Esophagus squamous epithelium (tissue), 5 donors: Measurements from ENCODE around the gene OR2T8. TPM values are rescaled to one million over a fixed set of nuclear protein-coding genes. Genes with fewer than 3 reads are reported as not detected.

Experiments used
- DNase-seq: peaks from one replicate; lab custom pipeline; 2025; lab: John Stamatoyannopoulos, UW
- H3K27ac ChIP-seq, 4 donors: fragments of 200-600 bp; sonication (generic); one replicate each; pipeline ENCODE4 v1.5.1; 2016 to 2019; ENCODE audit warnings: mild to moderate bottlenecking in 1 of 4
- H3K27me3 ChIP-seq, 4 donors: fragments of 200-600 bp; sonication (generic); 1 replicate in 3 of 4; 2 replicates in 1 of 4; pipeline versions ENCODE4 v1.5.1 to v1.6.0; 2017 to 2021; ENCODE audit warnings: antibody characterized with exemption in 1 of 4
- H3K36me3 ChIP-seq, 3 donors: fragments of 200-600 bp; sonication (generic); one replicate each; pipeline ENCODE4 v1.5.1; 2016 to 2019
- H3K4me1 ChIP-seq, 3 donors: fragments of 200-600 bp; sonication (generic); one replicate each; pipeline ENCODE4 v1.5.1; 2017 to 2019
- H3K4me3 ChIP-seq, 4 donors: fragments of 200-600 bp; sonication (generic); 1 replicate in 3 of 4; 2 replicates in 1 of 4; pipeline ENCODE4 v1.5.1; 2016 to 2019; ENCODE audit warnings: mild to moderate bottlenecking in 2 of 4, moderate library complexity in 1 of 4
- H3K9me3 ChIP-seq, 3 donors: fragments of 200-600 bp; sonication (generic); one replicate each; pipeline ENCODE4 v1.5.1; 2016 to 2019
- CTCF ChIP-seq, 6 experiments: fragments of 450-650 bp in 4 of 6; fragments of 200-600 bp in 2 of 6; sonication (generic) in 2 of 6; IDR thresholded peaks; one replicate each; pipeline ENCODE4 v1.5.1; 2016 to 2019; ENCODE audit warnings: antibody characterized with exemption in 6 of 6, mild to moderate bottlenecking in 4 of 6, moderate library complexity in 4 of 6
- POLR2A ChIP-seq, 4 donors: fragments of 450-650 bp; IDR thresholded peaks; one replicate each; pipeline ENCODE4 v1.6.1; 2017; ENCODE audit warnings: antibody characterized with exemption in 4 of 4, mild to moderate bottlenecking in 4 of 4, moderate library complexity in 3 of 4
- whole genome bisulfite sequencing, 2 donors: methylation state at CpG; one replicate each; pipeline ENCODE4 v1.1.5; 2018; 5-methylcytosine and 5-hydroxymethylcytosine counted together
- intact Hi-C: fragments of 100-400 bp; cut with DNase I; formaldehyde crosslinking; loops from one replicate; pipeline ENCODE4 v1.15.0; 2022
- total RNA-seq, 4 donors: library from RNA; depleted of rRNA; stranded (reverse); fragments of >200 nt; gene quantifications; one replicate each; pipeline ENCODE4 v1.1.0, GENCODE V29; 2016
- donor health status: DM: yes; HTN: yes; CAD: no.

The OR2T8 gene
- total RNA-seq, 4 donors from 2014 or later = 0.23 TPM; not detected in 3

DNA sequence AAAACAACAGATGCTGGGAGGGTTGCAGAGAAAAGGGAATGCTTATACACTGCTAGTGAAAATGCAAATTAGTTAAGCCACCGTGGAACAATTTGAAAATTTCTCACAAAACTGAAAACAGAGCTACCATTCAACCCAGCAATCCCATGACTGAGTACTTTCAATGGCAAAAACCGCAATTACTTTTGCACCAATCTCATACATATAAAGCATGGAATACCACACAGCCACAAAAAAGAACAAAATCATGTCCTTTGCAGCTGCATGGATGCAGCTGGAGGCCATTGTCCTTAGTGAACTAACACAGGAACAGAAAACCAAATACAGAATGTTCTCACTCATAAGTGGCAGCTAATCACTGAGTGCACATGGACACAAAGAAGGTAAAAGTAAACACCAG, 6.3 kb upstream of the OR2T8 start:
- Histone ChIP-seq H3K27ac (no peak overlapping the region), H3K4me3 (no peak overlapping the region), H3K9me3 (no peaks in the 10 kb centered on the region), H3K36me3 (no peaks in the 10 kb centered on the region), H3K27me3 (no peaks in the 10 kb centered on the region), H3K4me1 (no peaks in the 10 kb centered on the region)
- TF ChIP-seq CTCF (IDR thresholded peaks at IDR 0.05) = no peak
- no peak for TF ChIP-seq POLR2A (IDR thresholded peaks at IDR 0.05)
- intact Hi-C loops = no loop called here
- 77 to 88% methylated on average over 2 of the region's 2 CpGs for WGBS, 2 donors
- DNase-seq = no peak

GRCh38 chr1:247914941-247915662, 5.0 kb upstream of the OR2T8 start:
- H3K27ac ChIP-seq = no peak overlapping the region

GRCh38 chr1:247923941-247924340, 3.9 kb downstream of the OR2T8 start:
- 67 to 79% methylated on average over 3 of the region's 3 CpGs for WGBS, 2 donors
- H3K36me3 ChIP-seq = no peaks in the 10 kb centered on the region
- H3K4me1 ChIP-seq = no peaks in the 10 kb centered on the region
- no peak for TF ChIP-seq POLR2A (IDR thresholded peaks at IDR 0.05)
- TF ChIP-seq CTCF (IDR thresholded peaks at IDR 0.05) = no peak
- H3K9me3 ChIP-seq = no peaks in the 10 kb centered on the region
- no peak overlapping the region for H3K4me3 ChIP-seq
- DNase-seq = no peak
- no peaks in the 10 kb centered on the region for H3K27me3 ChIP-seq
- no peak overlapping the region for H3K27ac ChIP-seq
- intact Hi-C loops = no loop called here

More at GRCh38 chr1:247914941-247915662, 5.0 kb upstream of the OR2T8 start:
- intact Hi-C loops = no loop called here
- Histone ChIP-seq H3K9me3 (no peaks in the 10 kb centered on the region), H3K27me3 (no peaks in the 10 kb centered on the region), H3K4me3 (no peak overlapping the region), H3K36me3 (no peaks in the 10 kb centered on the region), H3K4me1 (no peaks in the 10 kb centered on the region)
- DNase-seq = no peak
- TF ChIP-seq CTCF (IDR thresholded peaks at IDR 0.05) (no peak), POLR2A (IDR thresholded peaks at IDR 0.05) (no peak)
- WGBS, 2 donors = 43 to 63% methylated on average over 4 of the region's 4 CpGs

- Histone ChIP-seq H3K27me3 (no peaks in the 10 kb centered on the region), H3K4me1 (no peaks in the 10 kb centered on the region), H3K4me3 (no peak within 1 kb of the TSS), H3K9me3 (no peaks in the 10 kb centered on the region), H3K36me3 (no peaks in the 10 kb centered on the region), H3K27ac (no peak within 1 kb of the TSS)
- WGBS, 2 donors = 84 to 91% methylated on average over 6 to 9 of the region's 9 CpGs
- intact Hi-C loops = no loop called here
- TF ChIP-seq CTCF (IDR thresholded peaks at IDR 0.05) = no peak
- TF ChIP-seq POLR2A (IDR thresholded peaks at IDR 0.05) = no peak
- DNase-seq = no peak
Observed at GRCh38 chr1:247924868-247925267, 4.8 kb downstream of the OR2T8 start, which contains the start of gene OR2AJ1. Gene OR2AJ1 (plus strand): TSS chr1:247924889. CDS start chr1:247933769, 8,880 bp downstream.

DNA sequence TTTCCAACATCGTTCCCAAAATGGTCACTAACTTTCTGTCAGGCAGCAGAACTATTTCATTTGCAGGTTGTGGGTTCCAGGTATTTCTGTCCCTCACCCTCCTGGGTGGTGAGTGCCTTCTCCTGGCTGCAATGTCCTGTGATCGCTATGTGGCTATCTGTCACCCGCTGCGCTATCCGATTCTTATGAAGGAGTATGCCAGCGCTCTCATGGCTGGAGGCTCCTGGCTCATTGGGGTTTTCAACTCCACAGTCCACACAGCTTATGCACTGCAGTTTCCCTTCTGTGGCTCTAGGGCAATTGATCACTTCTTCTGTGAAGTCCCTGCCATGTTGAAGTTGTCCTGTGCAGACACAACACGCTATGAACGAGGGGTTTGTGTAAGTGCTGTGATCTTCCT, 13.9 kb downstream of the OR2T8 start:
- H3K36me3 ChIP-seq = no peaks in the 10 kb centered on the region
- WGBS, 2 donors = 94 to 96% methylated on average over 8 of the region's 8 CpGs
- intact Hi-C loops = no loop called here
- peaks cover 0 to 7% (median 0%) of the 10 kb centered on the region in 4 donors for H3K27me3 ChIP-seq
- no peak overlapping the region for H3K27ac ChIP-seq
- H3K9me3 ChIP-seq = peaks cover 0 to 15% (median 6%) of the 10 kb centered on the region in 3 donors
- no peaks in the 10 kb centered on the region for H3K4me1 ChIP-seq
- no peak for DNase-seq
- TF ChIP-seq POLR2A (IDR thresholded peaks at IDR 0.05) = no peak
- no peak for TF ChIP-seq CTCF (IDR thresholded peaks at IDR 0.05)
- H3K4me3 ChIP-seq = no peak overlapping the region
